ENCODE results near the gene HP. TPM values are rescaled to one million over a fixed set of nuclear protein-coding genes. Genes with fewer than 3 reads are reported as not detected.
"Not testable (repeated sequence)": the region's sequence is repeated elsewhere in the genome, so short reads cannot be mapped to it uniquely, and the experiment has no call there.

Gene HP
- total RNA-seq, 1 experiment from 2014 or later = 18.1 TPM

- H3K36me3 ChIP-seq (ENCODE audit: control insufficient read depth in 1 of 2, insufficient read depth in 2 of 2, low read length in 2 of 2) = no peaks in the 10 kb centered on the region
- no peak for DNase-seq (ENCODE audit: low read depth, low spot score)
- intact Hi-C loops (cut with micrococcal nuclease) = no loop called here
- H3K4me2 ChIP-seq (ENCODE audit: low read length) = no peak overlapping the region
- TF ChIP-seq FOSL1 (IDR thresholded peaks at IDR 0.05; ENCODE audit: low read depth) = no peak
- TF ChIP-seq ZFX (IDR thresholded peaks at IDR 0.05) = no peak
- TF ChIP-seq YY1 (IDR thresholded peaks at IDR 0.05; ENCODE audit: extremely low read depth, insufficient replicate concordance, low read depth, low read length) = no peak
- TF ChIP-seq JUND (IDR thresholded peaks at IDR 0.05) = no peak
- no peak for TF ChIP-seq MAX (IDR thresholded peaks at IDR 0.05)
- TF ChIP-seq EGR1 (IDR thresholded peaks at IDR 0.05; ENCODE audit: low read depth) = no peak
- no peak for TF ChIP-seq ATF3 (IDR thresholded peaks at IDR 0.05)
- TF ChIP-seq POLR2AphosphoS5 (IDR thresholded peaks at IDR 0.05; ENCODE audit: low read depth, low read length) = no peak
- no peak for TF ChIP-seq ZNF274 (IDR thresholded peaks at IDR 0.05; ENCODE audit: low read depth, low read length)
- TF ChIP-seq CEBPB (IDR thresholded peaks at IDR 0.05; ENCODE audit: low read depth) = no peak
- TF ChIP-seq EZH2 (IDR thresholded peaks at IDR 0.05) = no peak
- no peak for TF ChIP-seq POLR2A (IDR thresholded peaks at IDR 0.05; ENCODE audit: borderline replicate concordance, extremely low read depth, insufficient read depth, insufficient read length)
- no peak for TF ChIP-seq ELF1 (IDR thresholded peaks at IDR 0.05; ENCODE audit: borderline replicate concordance, low read depth)
- no peak for TF ChIP-seq EZH2phosphoT487 (IDR thresholded peaks at IDR 0.05; ENCODE audit: borderline replicate concordance)
- TF ChIP-seq CBX3 (IDR thresholded peaks at IDR 0.05; ENCODE audit: low read depth) = no peak
- no peak for TF ChIP-seq ZBTB33 (IDR thresholded peaks at IDR 0.05; ENCODE audit: extremely low read depth, insufficient replicate concordance, low read length)
- TF ChIP-seq SP1 (IDR thresholded peaks at IDR 0.05; ENCODE audit: low read depth) = no peak
- no peak for TF ChIP-seq TCF7L2 (IDR thresholded peaks at IDR 0.05; ENCODE audit: borderline replicate concordance, extremely low read depth, insufficient read depth, insufficient read length)
- no peak for TF ChIP-seq CTCF (IDR thresholded peaks at IDR 0.05 in 2 of 3, conservative IDR thresholded peaks at IDR 0.05 in 1 of 3; ENCODE audit: borderline replicate concordance in 1 of 3, insufficient read depth in 1 of 3, low read depth in 2 of 3, low read length in 2 of 3)
- ChIA-PET RAD21 (ENCODE audit: low non-redundant PET in 1 of 2, low total read pairs in 2 of 2, uncharacterized antibody in 2 of 2, unreplicated experiment in 2 of 2) (no interaction called here), POLR2A (no interaction called here), CTCF (no interaction called here)
- no peak overlapping the region for H2AFZ ChIP-seq (ENCODE audit: low read depth, low read length, poor library complexity, severe bottlenecking)
- no peak overlapping the region for H3K9ac ChIP-seq (ENCODE audit: low read length)
- H3K9me3 ChIP-seq (ENCODE audit: control insufficient read depth in 1 of 2, insufficient read depth in 1 of 2, low read depth in 1 of 2, low read length in 2 of 2) = no peaks in the 10 kb centered on the region
- ATAC-seq = no peak
- no peak overlapping the region for H3K27ac ChIP-seq (ENCODE audit: low read depth, low read length)
- no peaks in the 10 kb centered on the region for H4K20me1 ChIP-seq (ENCODE audit: insufficient read depth)
- no peaks in the 10 kb centered on the region for H3K9me2 ChIP-seq (ENCODE audit: insufficient read depth)
- no TSS peak for BruUV-seq (replicated peaks)
- no peak overlapping the region for H3K4me3 ChIP-seq (replicated peaks in 1 of 2; ENCODE audit: low read depth in 1 of 2, low read length in 2 of 2)
- peaks cover 10% of the 10 kb centered on the region; the same call in 1 of the 2 replicates for H3K27me3 ChIP-seq (ENCODE audit: insufficient read depth, low read length)
- H3K4me1 ChIP-seq (ENCODE audit: control insufficient read depth in 1 of 2, insufficient read depth in 2 of 2, low read length in 2 of 2) = no peaks in the 10 kb centered on the region
- no peaks in the 10 kb centered on the region for H3K79me2 ChIP-seq (ENCODE audit: insufficient read depth, low read length)
These were observed 1.6 kb downstream of the HP start for GRCh38 chr16:72055911-72056310.

- H3K27ac ChIP-seq (ENCODE audit: low read depth, low read length); H3K4me3 ChIP-seq (replicated peaks in 1 of 2; ENCODE audit: low read depth in 1 of 2, low read length in 2 of 2); H4K20me1 ChIP-seq (ENCODE audit: insufficient read depth); BruUV-seq (replicated peaks); ATAC-seq; POLR2A ChIA-PET; H2AFZ ChIP-seq (ENCODE audit: low read depth, low read length, poor library complexity, severe bottlenecking); H3K9me2 ChIP-seq (ENCODE audit: insufficient read depth); intact Hi-C loops (cut with micrococcal nuclease); DNase-seq (ENCODE audit: low read depth, low spot score); RAD21 ChIA-PET (ENCODE audit: low non-redundant PET in 1 of 2, low total read pairs in 2 of 2, uncharacterized antibody in 2 of 2, unreplicated experiment in 2 of 2); H3K9ac ChIP-seq (ENCODE audit: low read length); CTCF ChIA-PET; H3K4me1 ChIP-seq (ENCODE audit: control insufficient read depth in 1 of 2, insufficient read depth in 2 of 2, low read length in 2 of 2); H3K36me3 ChIP-seq (ENCODE audit: control insufficient read depth in 1 of 2, insufficient read depth in 2 of 2, low read length in 2 of 2); H3K79me2 ChIP-seq (ENCODE audit: insufficient read depth, low read length); H3K4me2 ChIP-seq (ENCODE audit: low read length); H3K9me3 ChIP-seq (ENCODE audit: control insufficient read depth in 1 of 2, insufficient read depth in 1 of 2, low read depth in 1 of 2, low read length in 2 of 2): not testable (repeated sequence)
- H3K27me3 ChIP-seq (ENCODE audit: insufficient read depth, low read length) = peaks cover 13% of the 10 kb centered on the region
These were observed 3.0 kb downstream of the HP start for GRCh38 chr16:72057313-72057712.
